Mammary epithelial cell (primary cell): ENCODE results near the gene PTCRA.

ENCODE experiments used
- CTCF ChIP-seq, 2 donors: IDR thresholded peaks in 1 of 2; conservative IDR thresholded peaks in 1 of 2; 2 replicates each; pipeline ENCODE4 v1.5.1; 2011 to 2012; ENCODE audit warnings: inconsistent platforms in 2 of 2, low read length in 2 of 2, mild to moderate bottlenecking in 2 of 2, control low read depth in 1 of 2, low read depth in 1 of 2; ENCODE audit not compliant: insufficient read depth in 1 of 2; ENCODE audit errors: extremely low read depth in 1 of 2
- EZH2 ChIP-seq: IDR thresholded peaks from 2 replicates; pipeline ENCODE4 v1.6.1; 2012; ENCODE audit warnings: low read length, inconsistent platforms, borderline replicate concordance

- TF ChIP-seq CTCF (conservative IDR thresholded peaks at IDR 0.05 in 1 of 2, IDR thresholded peaks at IDR 0.05 in 1 of 2; ENCODE audit: extremely low read depth in 1 of 2, insufficient read depth in 1 of 2, low read depth in 1 of 2, low read length in 2 of 2): no peak
- TF ChIP-seq EZH2: no peak
Measured at GRCh38 chr6:42911171-42912021, 4.5 kb upstream of the PTCRA start.
